Tibial artery (tissue), 4 donors: ENCODE data around the gene SORCS2.
A peak's percentile ranks its signal among the peaks of the same experiment; 100 is the strongest.

Source experiments
- DNase-seq, 2 donors: peaks; one replicate each; pipeline ENCODE4 v3.0.0-alpha.2; 2019
- H3K27ac ChIP-seq, 2 donors: fragments of 200-600 bp; sonication (generic) in 1 of 2; 1 replicate in 1 of 2; 2 replicates in 1 of 2; pipeline ENCODE4 v1.5.1; 2018 to 2019; ENCODE audit warnings: mild to moderate bottlenecking in 1 of 2
- H3K27me3 ChIP-seq, 2 donors: fragments of 200-600 bp; sonication (generic) in 1 of 2; one replicate each; pipeline versions ENCODE4 v1.5.1 to v1.6.0; 2016 to 2019
- H3K36me3 ChIP-seq, 3 donors: fragments of 200-600 bp; sonication (generic) in 2 of 3; one replicate each; pipeline ENCODE4 v1.5.1; 2016 to 2019; ENCODE audit warnings: mild to moderate bottlenecking in 2 of 3
- H3K4me1 ChIP-seq, 4 donors: fragments of 200-600 bp; sonication (generic) in 2 of 4; 1 replicate in 3 of 4; 2 replicates in 1 of 4; pipeline ENCODE4 v1.5.1; 2016 to 2019
- H3K4me3 ChIP-seq, 2 donors: fragments of 200-600 bp; sonication (generic) in 1 of 2; 1 replicate in 1 of 2; 2 replicates in 1 of 2; pipeline ENCODE4 v1.5.1; 2018 to 2019; ENCODE audit warnings: mild to moderate bottlenecking in 2 of 2
- H3K9me3 ChIP-seq, 3 donors: fragments of 200-600 bp; sonication (generic) in 1 of 3; one replicate each; pipeline ENCODE4 v1.5.1; 2016 to 2019
- CTCF ChIP-seq, 2 experiments: fragments of 200-600 bp in 1 of 2; fragments of 450-650 bp in 1 of 2; IDR thresholded peaks; one replicate each; pipeline ENCODE4 v1.5.1; 2017 to 2019; ENCODE audit warnings: antibody characterized with exemption in 2 of 2, mild to moderate bottlenecking in 1 of 2, moderate library complexity in 1 of 2
- intact Hi-C: fragments of 100-400 bp; cut with DNase I; formaldehyde crosslinking; loops from one replicate; pipeline ENCODE4 v1.15.0; 2023; ENCODE audit warnings: low total_unique reads

Gene SORCS2

DNA sequence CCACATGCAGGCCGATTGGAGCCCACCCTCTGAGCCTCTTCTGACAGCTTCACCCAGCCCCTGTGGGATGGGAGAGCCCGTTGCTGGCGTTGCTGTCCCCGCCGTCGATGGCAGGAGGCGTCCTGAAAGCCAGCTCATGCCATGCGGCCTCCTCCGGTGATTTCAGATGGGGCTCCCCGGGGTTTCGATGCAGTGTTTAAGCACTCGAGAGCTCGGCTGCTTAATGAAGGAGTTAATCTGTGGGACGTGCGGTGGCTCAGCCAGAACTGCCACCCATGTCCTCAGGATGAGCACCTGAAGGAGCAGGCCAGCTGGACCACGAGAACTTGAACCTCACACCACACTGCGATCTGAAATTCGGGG, 95.6 kb downstream of the SORCS2 start:
- DNase-seq, result no peak
- TF ChIP-seq CTCF (IDR thresholded peaks at IDR 0.05), result no peak
- Histone ChIP-seq H3K27me3 (peaks cover 0 to 3% of the 10 kb centered on the region in 2 donors), H3K4me1 (peaks cover 0 to 26% (median 17%) of the 10 kb centered on the region in 4 donors), H3K27ac (no peak overlapping the region), H3K36me3 (no peaks in the 10 kb centered on the region), H3K4me3 (no peak overlapping the region), H3K9me3 (no peaks in the 10 kb centered on the region)
- intact Hi-C loops, result no loop called here

DNA sequence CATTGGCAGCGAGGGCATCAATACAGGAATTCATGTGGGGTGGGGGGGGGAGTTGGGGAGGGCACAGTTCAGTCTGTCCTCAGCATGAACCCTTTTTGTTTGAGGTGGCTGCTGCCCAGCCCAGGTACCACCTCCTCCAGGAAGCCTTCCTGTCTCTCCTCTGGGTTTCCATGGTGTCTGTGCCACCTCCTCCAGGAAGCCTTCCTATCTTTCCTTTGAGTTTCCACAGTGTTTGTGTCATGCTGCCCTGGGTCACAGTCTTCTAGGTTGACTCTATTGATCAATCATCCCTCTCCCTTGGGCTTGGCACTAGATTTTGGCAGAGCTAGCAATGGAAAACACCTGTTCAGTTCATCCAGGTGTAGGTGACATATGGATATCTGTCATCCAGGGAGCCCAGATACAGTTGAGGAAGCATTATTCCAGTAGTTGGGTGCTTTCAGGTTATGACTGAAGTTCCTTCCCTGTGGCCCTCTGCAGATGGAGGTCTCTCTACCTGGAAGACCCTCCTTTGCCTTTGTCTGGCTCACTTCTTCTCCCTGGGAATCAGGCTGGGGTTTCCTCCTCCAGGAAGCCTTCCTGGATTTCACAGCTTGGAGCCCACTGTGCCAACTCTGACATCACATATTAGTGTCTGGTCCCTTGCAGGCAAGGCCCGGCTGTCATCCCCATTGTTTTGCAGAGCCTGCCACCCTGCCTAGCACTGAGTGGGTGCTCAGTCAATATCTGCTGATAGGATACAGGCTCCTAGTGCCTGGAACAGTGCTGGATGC, 96.6 kb downstream of the SORCS2 start:
- Histone ChIP-seq H3K4me3 (no peak overlapping the region), H3K36me3 (no peaks in the 10 kb centered on the region), H3K4me1 (peaks cover 0 to 26% (median 17%) of the 10 kb centered on the region in 4 donors), H3K27ac (no peak overlapping the region), H3K9me3 (no peaks in the 10 kb centered on the region), H3K27me3 (peaks cover 0 to 3% of the 10 kb centered on the region in 2 donors)
- no peak for DNase-seq
- intact Hi-C loops, result no loop called here
- TF ChIP-seq CTCF (IDR thresholded peaks at IDR 0.05), result no peak

DNA sequence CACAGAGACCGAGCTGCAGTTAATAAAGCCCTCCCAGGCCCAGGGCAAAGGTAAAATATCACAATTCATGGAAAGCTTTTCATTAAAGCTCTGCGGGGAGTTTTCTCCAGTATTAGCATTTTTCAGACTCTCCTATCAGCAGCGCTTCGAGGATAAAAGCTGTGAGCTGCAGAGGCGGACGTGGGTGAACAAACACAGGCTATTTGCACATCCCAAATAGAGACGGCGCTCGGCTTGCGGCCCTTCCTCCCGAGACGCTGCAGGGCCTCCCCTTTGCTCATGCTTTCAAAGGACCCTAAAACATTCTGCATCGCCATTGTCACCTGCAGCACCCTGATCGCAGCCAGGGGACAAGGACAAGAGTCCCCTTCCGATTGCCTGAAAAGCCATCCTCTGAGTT, 97.3 kb downstream of the SORCS2 start:
- Histone ChIP-seq H3K9me3 (no peaks in the 10 kb centered on the region), H3K27ac (no peak overlapping the region), H3K4me3 (no peak overlapping the region), H3K4me1 (peaks cover 0 to 26% (median 17%) of the 10 kb centered on the region in 4 donors), H3K36me3 (no peaks in the 10 kb centered on the region), H3K27me3 (peaks cover 0 to 3% of the 10 kb centered on the region in 2 donors)
- no peak for DNase-seq
- TF ChIP-seq CTCF (IDR thresholded peaks at IDR 0.05), result no peak
- intact Hi-C loops, result no loop called here

GRCh38 chr4:7291372-7292114, 99.2 kb downstream of the SORCS2 start:
- H3K27me3 ChIP-seq, result peaks cover 0 to 19% of the 10 kb centered on the region in 2 donors
- intact Hi-C loops, result no loop called here
- TF ChIP-seq CTCF (IDR thresholded peaks at IDR 0.05), result no peak
- peak; percentile 35 to 89 for DNase-seq
- no peaks in the 10 kb centered on the region for H3K36me3 ChIP-seq
- H3K4me3 ChIP-seq, result no peak overlapping the region
- no peaks in the 10 kb centered on the region for H3K9me3 ChIP-seq
- H3K27ac ChIP-seq, result no peak overlapping the region
- peaks cover 3 to 20% (median 12%) of the 10 kb centered on the region in 4 donors for H3K4me1 ChIP-seq

- Histone ChIP-seq H3K4me1 (peaks cover 3 to 19% (median 12%) of the 10 kb centered on the region in 4 donors), H3K4me3 (no peak overlapping the region), H3K27me3 (peaks cover 0 to 29% of the 10 kb centered on the region in 2 donors), H3K27ac (no peak overlapping the region), H3K36me3 (no peaks in the 10 kb centered on the region), H3K9me3 (no peaks in the 10 kb centered on the region)
- intact Hi-C loops, result no loop called here
- TF ChIP-seq CTCF (IDR thresholded peaks at IDR 0.05), result no peak
- DNase-seq, result no peak
Measured at GRCh38 chr4:7293703-7294102, 101.4 kb downstream of the SORCS2 start.
